Measurements from ENCODE around the gene CCNL2.
"Not testable (repeated sequence)": the region's sequence is repeated elsewhere in the genome, so short reads cannot be mapped to it uniquely, and the experiment has no call there.

GRCh38 chr1:1446631-1447030 lies 47.5 kb upstream of the CCNL2 start:
- TF ChIP-seq, protein P1, sequence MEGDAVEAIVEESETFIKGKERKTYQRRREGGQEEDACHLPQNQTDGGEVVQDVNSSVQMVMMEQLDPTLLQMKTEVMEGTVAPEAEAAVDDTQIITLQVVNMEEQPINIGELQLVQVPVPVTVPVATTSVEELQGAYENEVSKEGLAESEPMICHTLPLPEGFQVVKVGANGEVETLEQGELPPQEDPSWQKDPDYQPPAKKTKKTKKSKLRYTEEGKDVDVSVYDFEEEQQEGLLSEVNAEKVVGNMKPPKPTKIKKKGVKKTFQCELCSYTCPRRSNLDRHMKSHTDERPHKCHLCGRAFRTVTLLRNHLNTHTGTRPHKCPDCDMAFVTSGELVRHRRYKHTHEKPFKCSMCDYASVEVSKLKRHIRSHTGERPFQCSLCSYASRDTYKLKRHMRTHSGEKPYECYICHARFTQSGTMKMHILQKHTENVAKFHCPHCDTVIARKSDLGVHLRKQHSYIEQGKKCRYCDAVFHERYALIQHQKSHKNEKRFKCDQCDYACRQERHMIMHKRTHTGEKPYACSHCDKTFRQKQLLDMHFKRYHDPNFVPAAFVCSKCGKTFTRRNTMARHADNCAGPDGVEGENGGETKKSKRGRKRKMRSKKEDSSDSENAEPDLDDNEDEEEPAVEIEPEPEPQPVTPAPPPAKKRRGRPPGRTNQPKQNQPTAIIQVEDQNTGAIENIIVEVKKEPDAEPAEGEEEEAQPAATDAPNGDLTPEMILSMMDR (IDR thresholded peaks at IDR 0.05; ENCODE audit: low read depth, low read length), result not testable (repeated sequence)
- not testable (repeated sequence) for TF ChIP-seq EZH2phosphoT487 (IDR thresholded peaks at IDR 0.05; ENCODE audit: low read depth)
